PC-3 (cell line): ENCODE measurements around the gene TGIF2. TPM values are rescaled to one million over a fixed set of nuclear protein-coding genes. Genes with fewer than 3 reads are reported as not detected.

ENCODE experiments used
- ATAC-seq: fragments of 200-7000 bp; cut with Tn5 transposase; 2 replicates; pipeline ENCODE4 v1.9.1; 2020; ENCODE audit warnings: mild to moderate bottlenecking, moderate library complexity
- BruUV-seq: library from RNA; stranded (reverse); fragments of 400-500 nt; replicated peaks from 2 replicates; lab custom pipeline; 2021; lab: Mats Ljungman, UMichigan
- CTCF ChIA-PET: fragments of 300-600 bp; sonication (Branson Sonifier 250); formaldehyde crosslinking; loops from one replicate; lab custom pipeline; 2022; ENCODE audit warnings: antibody characterized with exemption; lab: Charles Lee
- POLR2A ChIA-PET: fragments of 300-600 bp; sonication (Branson Sonifier 250); formaldehyde crosslinking; loops from one replicate; lab custom pipeline; 2022; ENCODE audit warnings: antibody characterized with exemption; ENCODE audit not compliant: unreplicated experiment; lab: Charles Lee
- DNase-seq: peaks from one replicate; pipeline ENCODE4 v3.0.0-alpha.2; 2015
- H2AFZ ChIP-seq: fragments of 300-600 bp; sonication (generic); 2 replicates; pipeline ENCODE4 v1.6.0; 2016; ENCODE audit warnings: antibody characterized with exemption, low read length
- H3F3A ChIP-seq: fragments of 300-600 bp; sonication (generic); one replicate; pipeline ENCODE4 v1.6.0; 2017; ENCODE audit warnings: antibody characterized with exemption, low read length, control low read depth, mild to moderate bottlenecking; ENCODE audit not compliant: unreplicated experiment
- H3K27ac ChIP-seq: fragments of 300-600 bp; sonication (generic); 2 replicates; pipeline ENCODE4 v1.5.1; 2016; ENCODE audit warnings: mild to moderate bottlenecking, low read length
- H3K27me3 ChIP-seq: fragments of 300-600 bp; sonication (generic); 2 replicates; pipeline ENCODE4 v1.6.1; 2016; ENCODE audit warnings: low read length, mixed read lengths
- H3K36me3 ChIP-seq: fragments of 300-600 bp; sonication (generic); 2 replicates; pipeline ENCODE4 v1.6.1; 2016; ENCODE audit warnings: low read depth, mixed run types, low read length, mixed read lengths
- H3K4me1 ChIP-seq: fragments of 300-600 bp; sonication (generic); 2 replicates; pipeline ENCODE4 v1.5.1; 2016; ENCODE audit warnings: low read length; ENCODE audit not compliant: insufficient read depth
- H3K4me2 ChIP-seq: fragments of 300-600 bp; sonication (generic); 2 replicates; pipeline ENCODE4 v1.6.0; 2016; ENCODE audit warnings: low read length
- H3K4me3 ChIP-seq: fragments of 300-600 bp; sonication (generic); 2 replicates; pipeline ENCODE4 v1.5.1; 2016; ENCODE audit warnings: mild to moderate bottlenecking, low read length, mixed read lengths
- H3K79me2 ChIP-seq: fragments of 300-600 bp; sonication (generic); 2 replicates; pipeline ENCODE4 v1.6.1; 2017; ENCODE audit warnings: low read length, mixed read lengths
- H3K9ac ChIP-seq: fragments of 300-600 bp; sonication (generic); 2 replicates; pipeline ENCODE4 v1.6.0; 2016; ENCODE audit warnings: mild to moderate bottlenecking, low read length
- H3K9me2 ChIP-seq: fragments of 300-600 bp; sonication (generic); replicated peaks from 2 replicates; pipeline ENCODE4 v1.6.1; 2016; ENCODE audit warnings: mixed run types, low read length, mixed read lengths
- H3K9me3 ChIP-seq: fragments of 300-600 bp; sonication (generic); 2 replicates; pipeline ENCODE4 v1.6.1; 2016; ENCODE audit warnings: low read length, mixed read lengths
- H4K20me1 ChIP-seq: fragments of 300-600 bp; sonication (generic); 2 replicates; pipeline ENCODE4 v1.6.1; 2016; ENCODE audit warnings: low read length, mixed read lengths
- EZH2 ChIP-seq: fragments of 300-600 bp; sonication (generic); IDR thresholded peaks from one replicate; pipeline ENCODE4 v1.6.1; 2017; ENCODE audit warnings: antibody characterized with exemption, mild to moderate bottlenecking, low read length; ENCODE audit not compliant: unreplicated experiment
- EZH2phosphoT487 ChIP-seq: fragments of 300-600 bp; sonication (generic); IDR thresholded peaks from 2 replicates; pipeline ENCODE4 v1.6.1; 2018; ENCODE audit warnings: mild to moderate bottlenecking, antibody characterized with exemption, low read length, borderline replicate concordance
- intact Hi-C: fragments of 100-400 bp; cut with micrococcal nuclease; formaldehyde crosslinking; loops from 2 replicates; pipeline ENCODE4 v1.9.0; 2023
- total RNA-seq: library from RNA; depleted of rRNA; stranded (reverse); fragments of >200 nt; gene quantifications from 2 replicates; pipeline ENCODE4 v1.2.3, GENCODE V29; 2014
- TF ChIP-seq, protein P1 (sequence below): fragments of 300-600 bp; sonication (generic); conservative IDR thresholded peaks from 2 replicates; pipeline ENCODE4 v1.5.1; 2017; ENCODE audit warnings: antibody characterized with exemption, low read depth, mild to moderate bottlenecking, low read length

Gene TGIF2
- total RNA-seq, 1 experiment from 2014 or later, result 15.2 TPM

DNA sequence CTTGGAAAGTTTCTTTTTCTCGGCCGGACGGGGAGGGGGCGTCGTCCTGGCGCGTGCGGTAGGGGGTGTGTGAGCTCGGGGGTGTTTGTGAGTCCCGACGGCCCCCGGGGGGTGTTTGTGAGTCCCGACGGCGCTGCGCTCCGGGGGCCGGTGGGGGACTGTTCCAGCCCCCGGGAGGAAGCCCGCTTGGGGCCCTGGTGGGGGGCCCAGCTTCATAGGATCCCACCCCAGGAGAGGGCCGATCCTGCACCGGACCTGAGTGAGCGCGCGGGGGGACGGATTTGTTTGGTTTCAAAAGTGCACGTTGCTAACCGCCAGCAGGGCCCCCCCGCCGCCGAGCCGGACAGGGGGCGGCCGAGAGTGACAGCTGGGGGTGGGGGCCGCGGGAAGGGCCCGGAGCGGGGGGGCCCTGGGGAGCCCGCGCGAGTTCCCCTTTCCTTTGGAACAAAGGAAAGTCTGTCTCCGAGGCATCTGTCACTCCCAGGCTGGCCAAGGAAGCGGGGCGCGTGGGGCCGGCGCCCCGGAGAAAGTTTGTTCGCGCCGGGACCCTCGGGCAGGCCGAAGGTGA, 485 bp downstream of the TGIF2 start:
- Histone ChIP-seq H3K79me2 (peaks cover 32% of the 10 kb centered on the region), H3K9ac (peak overlapping the region; percentile 84), H3K36me3 (peaks cover 3% of the 10 kb centered on the region; the same call in 1 of the 2 replicates), H3K27me3 (no peaks in the 10 kb centered on the region), H3F3A (no peaks in the 10 kb centered on the region), H3K4me1 (peaks cover 17% of the 10 kb centered on the region), H4K20me1 (no peaks in the 10 kb centered on the region), H3K9me2 (no peaks in the 10 kb centered on the region), H3K4me3 (peak overlapping the region; percentile 87), H3K4me2 (peak overlapping the region; percentile 98), H3K9me3 (no peaks in the 10 kb centered on the region), H3K27ac (no peak overlapping the region; the same call in 1 of the 2 replicates), H2AFZ (peak overlapping the region; percentile 82)
- TF ChIP-seq, protein P1, sequence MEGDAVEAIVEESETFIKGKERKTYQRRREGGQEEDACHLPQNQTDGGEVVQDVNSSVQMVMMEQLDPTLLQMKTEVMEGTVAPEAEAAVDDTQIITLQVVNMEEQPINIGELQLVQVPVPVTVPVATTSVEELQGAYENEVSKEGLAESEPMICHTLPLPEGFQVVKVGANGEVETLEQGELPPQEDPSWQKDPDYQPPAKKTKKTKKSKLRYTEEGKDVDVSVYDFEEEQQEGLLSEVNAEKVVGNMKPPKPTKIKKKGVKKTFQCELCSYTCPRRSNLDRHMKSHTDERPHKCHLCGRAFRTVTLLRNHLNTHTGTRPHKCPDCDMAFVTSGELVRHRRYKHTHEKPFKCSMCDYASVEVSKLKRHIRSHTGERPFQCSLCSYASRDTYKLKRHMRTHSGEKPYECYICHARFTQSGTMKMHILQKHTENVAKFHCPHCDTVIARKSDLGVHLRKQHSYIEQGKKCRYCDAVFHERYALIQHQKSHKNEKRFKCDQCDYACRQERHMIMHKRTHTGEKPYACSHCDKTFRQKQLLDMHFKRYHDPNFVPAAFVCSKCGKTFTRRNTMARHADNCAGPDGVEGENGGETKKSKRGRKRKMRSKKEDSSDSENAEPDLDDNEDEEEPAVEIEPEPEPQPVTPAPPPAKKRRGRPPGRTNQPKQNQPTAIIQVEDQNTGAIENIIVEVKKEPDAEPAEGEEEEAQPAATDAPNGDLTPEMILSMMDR, result no peak
- TF ChIP-seq EZH2, result no peak
- no peak for TF ChIP-seq EZH2phosphoT487
- intact Hi-C loops, result no loop called here
- ChIA-PET POLR2A (no interaction called here), CTCF (no interaction called here)
- BruUV-seq, result no TSS peak
- DNase-seq, result no peak
- no peak; the same call in 1 of the 2 replicates for ATAC-seq

DNA sequence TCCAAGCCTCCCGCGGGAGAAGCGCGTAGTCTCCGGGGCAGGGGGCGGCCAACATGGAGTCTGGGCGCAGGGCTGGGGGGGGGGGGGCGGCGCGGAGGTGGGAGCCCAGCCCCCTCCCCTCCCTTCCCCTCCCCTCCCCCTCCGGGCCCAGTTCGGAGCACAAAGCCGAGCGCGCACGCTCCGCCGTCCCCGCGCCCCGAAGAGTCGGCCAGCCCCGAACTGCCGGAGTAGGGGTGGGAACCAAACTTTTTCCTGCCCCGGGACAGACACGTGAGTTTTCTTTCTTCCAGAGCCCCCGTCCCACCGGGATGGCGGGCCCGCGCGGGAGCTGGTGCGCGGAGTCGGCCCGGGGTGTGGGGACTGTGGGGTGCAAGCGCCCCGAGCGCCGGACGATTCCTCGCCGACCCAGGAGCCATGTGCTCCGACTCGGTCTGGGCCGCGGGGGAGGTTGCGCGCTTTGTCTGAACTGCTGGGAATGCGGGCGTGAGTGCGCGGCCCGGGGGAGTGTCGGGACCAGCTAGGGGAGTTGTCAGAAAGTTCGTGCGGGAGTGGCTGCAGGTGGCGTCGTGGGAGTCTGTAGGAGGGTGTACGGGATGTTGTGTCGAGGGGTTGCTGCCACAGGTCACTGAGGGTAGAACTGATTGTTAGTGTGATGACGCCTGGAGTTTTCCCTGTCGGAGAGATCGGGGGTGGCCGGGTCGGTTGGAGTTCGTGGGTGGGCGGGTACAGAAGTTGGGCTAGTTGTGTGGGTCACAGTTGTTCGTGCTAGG, 1.2 kb downstream of the TGIF2 start:
- H3K4me1 ChIP-seq, result peaks cover 17% of the 10 kb centered on the region
- H3K79me2 ChIP-seq, result peaks cover 32% of the 10 kb centered on the region
- no peaks in the 10 kb centered on the region for H4K20me1 ChIP-seq
- peak; percentile 46 for DNase-seq
- peak overlapping the region; percentile 84 for H3K9ac ChIP-seq
- peak overlapping the region; percentile 16; the same call in 1 of the 2 replicates for H3K27ac ChIP-seq
- no peak for TF ChIP-seq EZH2
- TF ChIP-seq, protein P1, result no peak
- no peak for TF ChIP-seq EZH2phosphoT487
- no peaks in the 10 kb centered on the region for H3K9me2 ChIP-seq
- H3K4me3 ChIP-seq, result peak overlapping the region; percentile 87
- intact Hi-C loops, result no loop called here
- CTCF ChIA-PET, result no interaction called here
- H3K4me2 ChIP-seq, result peak overlapping the region; percentile 98
- H2AFZ ChIP-seq, result peak overlapping the region; percentile 98
- BruUV-seq, result no TSS peak
- POLR2A ChIA-PET, result no interaction called here
- H3F3A ChIP-seq, result no peaks in the 10 kb centered on the region
- H3K27me3 ChIP-seq, result no peaks in the 10 kb centered on the region
- H3K9me3 ChIP-seq, result no peaks in the 10 kb centered on the region
- peaks cover 5% of the 10 kb centered on the region; the same call in 1 of the 2 replicates for H3K36me3 ChIP-seq
- peak; percentile 40 for ATAC-seq

- H3K79me2 ChIP-seq, result peaks cover 32% of the 10 kb centered on the region
- TF ChIP-seq, protein P1, result no peak
- H3K9me3 ChIP-seq, result no peaks in the 10 kb centered on the region
- H2AFZ ChIP-seq, result no peak overlapping the region
- no peak overlapping the region for H3K4me3 ChIP-seq
- ATAC-seq, result no peak
- BruUV-seq, result no TSS peak
- no peaks in the 10 kb centered on the region for H3K27me3 ChIP-seq
- POLR2A ChIA-PET, result no interaction called here
- no peak for DNase-seq
- H3K36me3 ChIP-seq, result peaks cover 8% of the 10 kb centered on the region; the same call in 1 of the 2 replicates
- peaks cover 17% of the 10 kb centered on the region for H3K4me1 ChIP-seq
- intact Hi-C loops, result no loop called here
- H3F3A ChIP-seq, result no peaks in the 10 kb centered on the region
- no peak overlapping the region for H3K27ac ChIP-seq
- peak overlapping the region; percentile 98; the same call in 1 of the 2 replicates for H3K4me2 ChIP-seq
- H4K20me1 ChIP-seq, result no peaks in the 10 kb centered on the region
- CTCF ChIA-PET, result interaction anchor here (0.6 to 0.7 kb wide), 3 partner anchors 19 to 170 kb away, joined by 3 read pairs; partner anchors contain the start of gene RAB5IF
- H3K9ac ChIP-seq, result no peak overlapping the region
- H3K9me2 ChIP-seq, result no peaks in the 10 kb centered on the region
Measured at GRCh38 chr20:36576081-36576445, 2.7 kb downstream of the TGIF2 start.
